Measurements from ENCODE around the gene MBD4. TPM values are rescaled to one million over a fixed set of nuclear protein-coding genes. Genes with fewer than 3 reads are reported as not detected.

MBD4 gene
- total and polyA plus RNA-seq, 2 donors (not counting 1 experiment from before 2014, with no cell fraction given), result 95.7 to 140 TPM

DNA sequence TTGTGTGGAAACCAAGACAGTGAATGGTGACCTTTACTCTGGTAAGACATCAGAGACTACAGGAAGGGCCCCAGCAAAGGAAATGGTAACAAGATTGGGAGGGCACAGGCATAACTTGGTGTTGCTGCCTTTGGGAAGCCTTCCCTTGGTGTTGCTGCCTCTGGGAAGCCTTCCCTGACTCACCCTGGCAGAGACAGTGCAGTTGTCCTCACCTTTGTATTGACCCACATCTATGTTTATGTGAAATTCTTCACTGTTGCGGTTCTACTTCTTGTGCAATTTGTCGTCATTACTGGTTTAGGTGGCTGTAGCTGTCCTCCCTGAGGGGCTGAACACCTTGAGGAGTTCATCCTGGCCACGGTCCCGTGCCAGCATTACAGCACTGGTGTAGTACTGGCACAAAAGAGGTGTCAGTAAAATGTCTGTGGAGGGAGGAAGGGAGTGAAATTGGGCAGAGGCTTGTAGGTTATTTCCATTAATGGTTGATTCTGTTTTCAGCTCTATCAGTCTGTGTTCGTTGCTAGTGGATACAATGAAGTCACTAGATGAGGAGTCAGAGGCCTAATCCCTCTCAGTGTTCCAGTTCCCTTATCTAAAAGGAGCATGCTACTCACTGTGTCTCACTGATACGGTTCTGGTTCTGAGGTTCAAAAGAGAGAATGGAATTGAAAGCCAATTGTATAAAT, 21.9 kb upstream of the MBD4 start:
- Mint-ChIP-seq H3K27me3 (no peaks in the 10 kb centered on the region), H3K4me3 (no peak overlapping the region), H3K4me1 (no peaks in the 10 kb centered on the region), H3K27ac (no peak overlapping the region), H3K9me3 (ENCODE audit: insufficient read depth) (no peaks in the 10 kb centered on the region)
- Histone ChIP-seq H3K9ac (ENCODE audit: low read length) (no peak overlapping the region), H3K4me2 (replicated peaks; ENCODE audit: low read depth, low read length, poor library complexity, severe bottlenecking) (no peak overlapping the region), H3K36me3 (replicated peaks in 1 of 2; ENCODE audit: control extremely low read depth in 1 of 2, control insufficient read depth in 1 of 2, extremely low read depth in 1 of 2, insufficient read depth in 2 of 2, low read length in 1 of 2) (peaks cover 1 to 10% of the 10 kb centered on the region in 2 experiments), H3K79me2 (ENCODE audit: control insufficient read depth, insufficient read depth, low read length) (no peaks in the 10 kb centered on the region), H2AFZ (ENCODE audit: insufficient read depth, low read depth, low read length, poor library complexity, severe bottlenecking) (no peak overlapping the region), H3K9me3 (ENCODE audit: control extremely low read depth in 1 of 3, control insufficient read depth in 2 of 3, insufficient read depth in 1 of 3, low read length in 2 of 3) (no peaks in the 10 kb centered on the region), H4K20me1 (ENCODE audit: control insufficient read depth, insufficient read depth, low read length, poor library complexity, severe bottlenecking) (no peaks in the 10 kb centered on the region), H3K27me3 (replicated peaks in 1 of 4; ENCODE audit: control extremely low read depth in 1 of 4, control insufficient read depth in 3 of 4, insufficient read depth in 4 of 4, low read length in 3 of 4) (no peaks in the 10 kb centered on the region), H3K4me3 (ENCODE audit: control extremely low read depth in 1 of 5, extremely low read depth in 1 of 5, insufficient read depth in 1 of 5, low read depth in 2 of 5, low read length in 4 of 5) (no peak overlapping the region), H3K4me1 (ENCODE audit: control insufficient read depth in 2 of 2, insufficient read depth in 2 of 2, low read length in 2 of 2) (no peaks in the 10 kb centered on the region), H3K27ac (ENCODE audit: low read length in 2 of 2) (no peak overlapping the region)
- WGBS (ENCODE audit: insufficient coverage), result 78% methylated on average over 5 of the region's 6 CpGs
- ChIA-PET CTCF (interaction anchor here (1.1 kb wide), 1 partner anchor 78 kb away, joined by 3 read pairs; no protein-coding TSS in a partner anchor), POLR2A (no interaction called here)
- DNase-seq, result no peak
- no peak for ATAC-seq (ENCODE audit: low read depth)
- intact Hi-C loops (cut with micrococcal nuclease), result no loop called here
- TF ChIP-seq, protein P1, sequence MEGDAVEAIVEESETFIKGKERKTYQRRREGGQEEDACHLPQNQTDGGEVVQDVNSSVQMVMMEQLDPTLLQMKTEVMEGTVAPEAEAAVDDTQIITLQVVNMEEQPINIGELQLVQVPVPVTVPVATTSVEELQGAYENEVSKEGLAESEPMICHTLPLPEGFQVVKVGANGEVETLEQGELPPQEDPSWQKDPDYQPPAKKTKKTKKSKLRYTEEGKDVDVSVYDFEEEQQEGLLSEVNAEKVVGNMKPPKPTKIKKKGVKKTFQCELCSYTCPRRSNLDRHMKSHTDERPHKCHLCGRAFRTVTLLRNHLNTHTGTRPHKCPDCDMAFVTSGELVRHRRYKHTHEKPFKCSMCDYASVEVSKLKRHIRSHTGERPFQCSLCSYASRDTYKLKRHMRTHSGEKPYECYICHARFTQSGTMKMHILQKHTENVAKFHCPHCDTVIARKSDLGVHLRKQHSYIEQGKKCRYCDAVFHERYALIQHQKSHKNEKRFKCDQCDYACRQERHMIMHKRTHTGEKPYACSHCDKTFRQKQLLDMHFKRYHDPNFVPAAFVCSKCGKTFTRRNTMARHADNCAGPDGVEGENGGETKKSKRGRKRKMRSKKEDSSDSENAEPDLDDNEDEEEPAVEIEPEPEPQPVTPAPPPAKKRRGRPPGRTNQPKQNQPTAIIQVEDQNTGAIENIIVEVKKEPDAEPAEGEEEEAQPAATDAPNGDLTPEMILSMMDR (IDR thresholded peaks at IDR 0.05), result no peak
- no peak for TF ChIP-seq EZH2 (IDR thresholded peaks at IDR 0.05; ENCODE audit: borderline replicate concordance, insufficient read depth, low read depth, low read length, poor library complexity, severe bottlenecking)

DNA sequence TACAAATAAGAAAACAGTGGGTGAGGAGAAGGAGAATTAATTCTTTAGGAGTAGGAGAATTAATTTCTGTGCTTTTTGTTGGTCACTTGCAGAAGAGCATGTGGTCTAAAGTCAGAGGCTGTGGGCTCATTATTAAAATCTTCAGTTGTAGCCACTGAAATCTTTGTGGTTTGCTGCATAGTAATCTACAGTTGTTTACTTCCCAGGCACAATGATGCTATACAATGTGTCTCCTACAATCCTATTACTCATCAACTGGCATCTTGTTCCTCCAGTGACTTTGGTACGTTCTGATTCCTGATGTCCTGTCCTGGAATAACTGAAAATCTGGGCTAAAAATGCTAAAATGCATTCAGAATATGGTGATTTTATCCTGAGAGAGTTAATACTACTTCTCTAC, 21.3 kb upstream of the MBD4 start:
- WGBS (ENCODE audit: insufficient coverage), result no CpG with 5 or more reads among the region's 1 CpG
- no peaks in the 10 kb centered on the region for H3K79me2 ChIP-seq (ENCODE audit: control insufficient read depth, insufficient read depth, low read length)
- Mint-ChIP-seq H3K4me3 (no peak overlapping the region), H3K27ac (no peak overlapping the region), H3K9me3 (ENCODE audit: insufficient read depth) (no peaks in the 10 kb centered on the region), H3K4me1 (no peaks in the 10 kb centered on the region), H3K27me3 (no peaks in the 10 kb centered on the region)
- H3K4me2 ChIP-seq (replicated peaks; ENCODE audit: low read depth, low read length, poor library complexity, severe bottlenecking), result no peak overlapping the region
- ChIA-PET POLR2A (no interaction called here), CTCF (no interaction called here)
- no peaks in the 10 kb centered on the region for H3K27me3 ChIP-seq (replicated peaks in 1 of 4; ENCODE audit: control extremely low read depth in 1 of 4, control insufficient read depth in 3 of 4, insufficient read depth in 4 of 4, low read length in 3 of 4)
- no peaks in the 10 kb centered on the region for H4K20me1 ChIP-seq (ENCODE audit: control insufficient read depth, insufficient read depth, low read length, poor library complexity, severe bottlenecking)
- no peak for TF ChIP-seq EZH2 (IDR thresholded peaks at IDR 0.05; ENCODE audit: borderline replicate concordance, insufficient read depth, low read depth, low read length, poor library complexity, severe bottlenecking)
- TF ChIP-seq, protein P1 (IDR thresholded peaks at IDR 0.05), result no peak
- H3K36me3 ChIP-seq (replicated peaks in 1 of 2; ENCODE audit: control extremely low read depth in 1 of 2, control insufficient read depth in 1 of 2, extremely low read depth in 1 of 2, insufficient read depth in 2 of 2, low read length in 1 of 2), result peaks cover 1 to 10% of the 10 kb centered on the region in 2 experiments
- no peak overlapping the region for H3K27ac ChIP-seq (ENCODE audit: low read length in 2 of 2)
- intact Hi-C loops (cut with micrococcal nuclease), result no loop called here
- H3K4me3 ChIP-seq (ENCODE audit: control extremely low read depth in 1 of 5, extremely low read depth in 1 of 5, insufficient read depth in 1 of 5, low read depth in 2 of 5, low read length in 4 of 5), result no peak overlapping the region
- DNase-seq (no peak), ATAC-seq (ENCODE audit: low read depth) (no peak)
- H3K4me1 ChIP-seq (ENCODE audit: control insufficient read depth in 2 of 2, insufficient read depth in 2 of 2, low read length in 2 of 2), result no peaks in the 10 kb centered on the region
- H3K9ac ChIP-seq (ENCODE audit: low read length), result no peak overlapping the region
- H3K9me3 ChIP-seq (ENCODE audit: control extremely low read depth in 1 of 3, control insufficient read depth in 2 of 3, insufficient read depth in 1 of 3, low read length in 2 of 3), result no peaks in the 10 kb centered on the region
- no peak overlapping the region for H2AFZ ChIP-seq (ENCODE audit: insufficient read depth, low read depth, low read length, poor library complexity, severe bottlenecking)
